Panc1 (cell line): ENCODE results near the gene DSCAM. TPM values are rescaled to one million over a fixed set of nuclear protein-coding genes. Genes with fewer than 3 reads are reported as not detected.

ENCODE experiments used
- ATAC-seq: fragments of 200-7000 bp; cut with Tn5 transposase; 2 replicates; pipeline ENCODE4 v1.9.1; 2020; ENCODE audit warnings: mild to moderate bottlenecking, moderate library complexity
- BruUV-seq: library from RNA; stranded (reverse); fragments of 400-500 nt; replicated peaks from 2 replicates; lab custom pipeline; 2021; lab: Mats Ljungman, UMichigan
- CTCF ChIA-PET: fragments of 300-600 bp; sonication (Branson Sonifier 250); formaldehyde crosslinking; loops from one replicate; lab custom pipeline; 2022; ENCODE audit warnings: antibody characterized with exemption; lab: Charles Lee
- POLR2A ChIA-PET: fragments of 300-600 bp; sonication (Branson Sonifier 250); formaldehyde crosslinking; loops from one replicate; lab custom pipeline; 2022; ENCODE audit warnings: antibody characterized with exemption; lab: Charles Lee
- DNase-seq: peaks from one replicate; pipeline ENCODE4 v3.0.0-alpha.2; 2010; ENCODE audit warnings: low read depth, low spot score
- H3K27ac ChIP-seq: 2 replicates; pipeline ENCODE4 v1.5.1; 2011; ENCODE audit warnings: mild to moderate bottlenecking, low read length, inconsistent platforms
- H3K27me3 ChIP-seq: fragments of 200-500 bp; sonication (Bioruptor generic); 2 replicates; pipeline ENCODE4 v1.6.0; 2014; ENCODE audit warnings: low read length, inconsistent platforms; ENCODE audit not compliant: control insufficient read depth, insufficient read depth
- H3K36me3 ChIP-seq: fragments of 200-500 bp; sonication (Bioruptor generic); 2 replicates; pipeline ENCODE4 v1.5.1; 2014; ENCODE audit warnings: inconsistent platforms, mild to moderate bottlenecking, low read length, moderate library complexity; ENCODE audit not compliant: control insufficient read depth, insufficient read depth
- H3K4me1 ChIP-seq: 2 replicates; pipeline ENCODE4 v1.5.1; 2011; ENCODE audit warnings: inconsistent platforms, mild to moderate bottlenecking, low read length, moderate library complexity; ENCODE audit not compliant: control insufficient read depth, insufficient read depth
- H3K4me3 ChIP-seq, 2 experiments: 2 replicates each; pipeline ENCODE4 v1.5.1; 2011 to 2012; ENCODE audit warnings: low read depth in 2 of 2, low read length in 2 of 2, mild to moderate bottlenecking in 2 of 2, inconsistent platforms in 1 of 2, moderate library complexity in 1 of 2
- H3K9me3 ChIP-seq: fragments of 200-500 bp; sonication (Bioruptor generic); 2 replicates; pipeline ENCODE4 v1.5.1; 2014; ENCODE audit warnings: low read depth, mild to moderate bottlenecking, inconsistent platforms, low read length, moderate library complexity; ENCODE audit not compliant: control insufficient read depth, insufficient read depth
- POLR2AphosphoS5 ChIP-seq: IDR thresholded peaks from 2 replicates; pipeline ENCODE4 v1.6.1; 2012; ENCODE audit warnings: mild to moderate bottlenecking, low read depth, low read length, moderate library complexity
- SIN3A ChIP-seq: IDR thresholded peaks from 2 replicates; pipeline ENCODE4 v1.6.1; 2012; ENCODE audit warnings: low read depth, mild to moderate bottlenecking, low read length, moderate library complexity, borderline replicate concordance; ENCODE audit not compliant: insufficient read depth
- TCF7L2 ChIP-seq: IDR thresholded peaks from 2 replicates; pipeline ENCODE4 v1.6.1; 2011; ENCODE audit warnings: mild to moderate bottlenecking, low read depth, low read length, inconsistent platforms
- in situ Hi-C: cut with HindIII; loops from 2 replicates; pipeline ENCODE4 v1.10.0; 2016; ENCODE audit warnings: low sequenced_read_pairs, low pct_unique_long_range_greater_than_20kb
- intact Hi-C: fragments of 100-400 bp; cut with micrococcal nuclease; formaldehyde crosslinking; loops from one replicate; pipeline ENCODE4 v1.10.0; 2022; ENCODE audit not compliant: unreplicated experiment
- total RNA-seq: library from RNA; stranded (reverse); gene quantifications from one replicate; pipeline ENCODE4 v1.2.1, GENCODE V29; 2021; ENCODE audit not compliant: unreplicated experiment
- TF ChIP-seq, protein P1 (sequence below): fragments of 450-650 bp; IDR thresholded peaks from 2 replicates; pipeline ENCODE4 v1.5.1; 2017; ENCODE audit warnings: mild to moderate bottlenecking
- TF ChIP-seq, protein P2 (sequence below), 2 experiments: IDR thresholded peaks; 2 replicates each; pipeline ENCODE4 v1.6.1; 2011 to 2012; ENCODE audit warnings: low read depth in 2 of 2, control low read depth in 1 of 2, low read length in 1 of 2, mild to moderate bottlenecking in 1 of 2, moderate library complexity in 1 of 2; ENCODE audit not compliant: insufficient read depth in 1 of 2

DSCAM gene
- total RNA-seq, 1 experiment from 2014 or later: not detected

DNA sequence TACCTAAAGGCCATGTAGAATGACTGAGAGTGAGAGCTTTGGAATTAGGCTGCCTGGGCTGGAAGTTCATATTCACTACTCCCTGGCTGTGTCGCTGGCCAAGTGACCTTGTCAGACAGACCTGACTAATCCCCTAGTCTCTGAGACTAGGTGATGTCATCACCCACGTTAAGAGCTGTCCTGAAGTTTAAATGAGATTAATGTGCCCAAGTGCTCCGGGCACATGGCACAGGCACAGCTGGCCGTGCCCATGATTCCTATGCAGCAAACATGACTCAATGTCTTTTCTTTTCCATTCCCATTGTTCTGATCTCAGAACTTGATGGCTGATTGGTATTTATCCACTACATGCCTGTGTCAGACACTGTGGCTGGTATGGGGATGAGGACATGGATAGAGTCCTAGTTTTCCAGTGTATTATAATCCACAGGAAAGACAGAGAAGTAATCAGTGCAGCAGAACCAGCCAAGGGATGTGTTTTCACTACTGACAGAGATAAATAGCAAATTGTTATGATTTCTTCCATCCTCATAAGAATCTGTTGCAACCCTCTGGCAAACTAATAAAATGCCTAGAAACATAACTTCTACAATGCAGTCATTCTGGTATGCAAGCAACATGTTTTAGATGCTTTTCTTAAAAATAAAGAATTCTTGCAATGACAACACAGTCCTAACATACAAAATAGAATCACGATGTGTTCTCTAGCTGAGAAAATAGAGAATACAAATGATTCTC lies 798.8 kb downstream of the DSCAM start:
- POLR2A ChIA-PET: no interaction called here
- BruUV-seq: no TSS peak
- H3K4me3 ChIP-seq: no peak overlapping the region
- CTCF ChIA-PET: no interaction called here
- H3K36me3 ChIP-seq: no peaks in the 10 kb centered on the region
- ATAC-seq: no peak
- H3K27ac ChIP-seq: no peak overlapping the region
- TF ChIP-seq, protein P1, sequence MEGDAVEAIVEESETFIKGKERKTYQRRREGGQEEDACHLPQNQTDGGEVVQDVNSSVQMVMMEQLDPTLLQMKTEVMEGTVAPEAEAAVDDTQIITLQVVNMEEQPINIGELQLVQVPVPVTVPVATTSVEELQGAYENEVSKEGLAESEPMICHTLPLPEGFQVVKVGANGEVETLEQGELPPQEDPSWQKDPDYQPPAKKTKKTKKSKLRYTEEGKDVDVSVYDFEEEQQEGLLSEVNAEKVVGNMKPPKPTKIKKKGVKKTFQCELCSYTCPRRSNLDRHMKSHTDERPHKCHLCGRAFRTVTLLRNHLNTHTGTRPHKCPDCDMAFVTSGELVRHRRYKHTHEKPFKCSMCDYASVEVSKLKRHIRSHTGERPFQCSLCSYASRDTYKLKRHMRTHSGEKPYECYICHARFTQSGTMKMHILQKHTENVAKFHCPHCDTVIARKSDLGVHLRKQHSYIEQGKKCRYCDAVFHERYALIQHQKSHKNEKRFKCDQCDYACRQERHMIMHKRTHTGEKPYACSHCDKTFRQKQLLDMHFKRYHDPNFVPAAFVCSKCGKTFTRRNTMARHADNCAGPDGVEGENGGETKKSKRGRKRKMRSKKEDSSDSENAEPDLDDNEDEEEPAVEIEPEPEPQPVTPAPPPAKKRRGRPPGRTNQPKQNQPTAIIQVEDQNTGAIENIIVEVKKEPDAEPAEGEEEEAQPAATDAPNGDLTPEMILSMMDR: no peak
- TF ChIP-seq SIN3A (no peak), TCF7L2 (no peak), POLR2AphosphoS5 (no peak)
- TF ChIP-seq, protein P2, sequence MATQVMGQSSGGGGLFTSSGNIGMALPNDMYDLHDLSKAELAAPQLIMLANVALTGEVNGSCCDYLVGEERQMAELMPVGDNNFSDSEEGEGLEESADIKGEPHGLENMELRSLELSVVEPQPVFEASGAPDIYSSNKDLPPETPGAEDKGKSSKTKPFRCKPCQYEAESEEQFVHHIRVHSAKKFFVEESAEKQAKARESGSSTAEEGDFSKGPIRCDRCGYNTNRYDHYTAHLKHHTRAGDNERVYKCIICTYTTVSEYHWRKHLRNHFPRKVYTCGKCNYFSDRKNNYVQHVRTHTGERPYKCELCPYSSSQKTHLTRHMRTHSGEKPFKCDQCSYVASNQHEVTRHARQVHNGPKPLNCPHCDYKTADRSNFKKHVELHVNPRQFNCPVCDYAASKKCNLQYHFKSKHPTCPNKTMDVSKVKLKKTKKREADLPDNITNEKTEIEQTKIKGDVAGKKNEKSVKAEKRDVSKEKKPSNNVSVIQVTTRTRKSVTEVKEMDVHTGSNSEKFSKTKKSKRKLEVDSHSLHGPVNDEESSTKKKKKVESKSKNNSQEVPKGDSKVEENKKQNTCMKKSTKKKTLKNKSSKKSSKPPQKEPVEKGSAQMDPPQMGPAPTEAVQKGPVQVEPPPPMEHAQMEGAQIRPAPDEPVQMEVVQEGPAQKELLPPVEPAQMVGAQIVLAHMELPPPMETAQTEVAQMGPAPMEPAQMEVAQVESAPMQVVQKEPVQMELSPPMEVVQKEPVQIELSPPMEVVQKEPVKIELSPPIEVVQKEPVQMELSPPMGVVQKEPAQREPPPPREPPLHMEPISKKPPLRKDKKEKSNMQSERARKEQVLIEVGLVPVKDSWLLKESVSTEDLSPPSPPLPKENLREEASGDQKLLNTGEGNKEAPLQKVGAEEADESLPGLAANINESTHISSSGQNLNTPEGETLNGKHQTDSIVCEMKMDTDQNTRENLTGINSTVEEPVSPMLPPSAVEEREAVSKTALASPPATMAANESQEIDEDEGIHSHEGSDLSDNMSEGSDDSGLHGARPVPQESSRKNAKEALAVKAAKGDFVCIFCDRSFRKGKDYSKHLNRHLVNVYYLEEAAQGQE (IDR thresholded peaks at IDR 0.05; ENCODE audit: insufficient read depth in 1 of 2, low read depth in 2 of 2, low read length in 1 of 2): no peak
- H3K27me3 ChIP-seq: no peaks in the 10 kb centered on the region
- H3K9me3 ChIP-seq: no peaks in the 10 kb centered on the region
- DNase-seq: no peak
- H3K4me1 ChIP-seq: no peaks in the 10 kb centered on the region
- in situ Hi-C loops: no loop called here
- intact Hi-C loops: no loop called here

DNA sequence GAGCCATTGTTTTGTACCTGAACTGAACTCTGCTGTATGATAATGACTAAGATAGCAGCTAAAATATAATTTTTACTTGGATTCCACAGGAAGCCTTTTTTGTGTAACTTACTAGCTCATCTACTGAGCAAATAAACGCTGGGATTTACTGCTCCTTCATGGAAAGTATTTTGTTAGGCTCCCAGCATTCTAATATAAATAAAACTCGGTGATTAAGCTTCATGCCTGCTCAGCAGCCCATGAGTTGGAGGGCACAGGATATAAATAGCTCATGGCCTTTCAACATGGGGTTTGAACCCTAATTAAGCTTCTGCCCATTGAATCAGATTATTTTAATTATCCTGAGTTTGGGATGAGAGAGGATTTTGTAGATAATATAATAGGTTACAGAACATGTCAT lies 799.7 kb downstream of the DSCAM start:
- no TSS peak for BruUV-seq
- TF ChIP-seq, protein P2 (IDR thresholded peaks at IDR 0.05; ENCODE audit: insufficient read depth in 1 of 2, low read depth in 2 of 2, low read length in 1 of 2): no peak
- no peak for TF ChIP-seq TCF7L2
- no peak for TF ChIP-seq SIN3A
- TF ChIP-seq POLR2AphosphoS5: no peak
- TF ChIP-seq, protein P1: no peak
- CTCF ChIA-PET: no interaction called here
- H3K36me3 ChIP-seq: no peaks in the 10 kb centered on the region
- no peaks in the 10 kb centered on the region for H3K9me3 ChIP-seq
- H3K27ac ChIP-seq: no peak overlapping the region
- no peak overlapping the region for H3K4me3 ChIP-seq
- ATAC-seq (no peak), DNase-seq (no peak)
- intact Hi-C loops (no loop called here), in situ Hi-C loops (no loop called here)
- POLR2A ChIA-PET: no interaction called here
- H3K4me1 ChIP-seq: no peaks in the 10 kb centered on the region
- no peaks in the 10 kb centered on the region for H3K27me3 ChIP-seq
